Astrocyte of the cerebellum (primary cell): ENCODE results near the gene ELMO3.

ENCODE experiments used
- DNase-seq: peaks from one replicate; pipeline ENCODE4 v3.0.0-alpha.2; 2011; ENCODE audit warnings: low read depth
- H3K4me3 ChIP-seq: 2 replicates; pipeline ENCODE4 v1.5.1; 2011; ENCODE audit warnings: mild to moderate bottlenecking, low read depth, low read length, moderate library complexity
- CTCF ChIP-seq: IDR thresholded peaks from 2 replicates; pipeline ENCODE4 v1.5.1; 2012; ENCODE audit warnings: low read length, low read depth, moderate library complexity, mild to moderate bottlenecking; ENCODE audit errors: missing control alignments
- in situ Hi-C: cut with HindIII; loops from 2 replicates; pipeline ENCODE4 v1.10.0; 2017; ENCODE audit warnings: low sequenced_read_pairs

Gene ELMO3

GRCh38 chr16:67154578-67155294, 44.2 kb upstream of the ELMO3 start:
- no peak for DNase-seq
- no peak for TF ChIP-seq CTCF
- no peak overlapping the region for H3K4me3 ChIP-seq
- in situ Hi-C loops, result no loop called here

GRCh38 chr16:67155295-67156142, 43.4 kb upstream of the ELMO3 start:
- peak; percentile 78 for TF ChIP-seq CTCF
- peak; percentile 38 for DNase-seq
- in situ Hi-C loops, result no loop called here
- H3K4me3 ChIP-seq, result no peak overlapping the region

- no peak for TF ChIP-seq CTCF
- in situ Hi-C loops, result no loop called here
- no peak for DNase-seq
- no peak overlapping the region for H3K4me3 ChIP-seq
These were observed 42.6 kb upstream of the ELMO3 start for GRCh38 chr16:67156143-67156844.

- TF ChIP-seq CTCF, result no peak
- no peak overlapping the region for H3K4me3 ChIP-seq
- DNase-seq, result no peak
- in situ Hi-C loops, result no loop called here
These were observed 41.7 kb upstream of the ELMO3 start for GRCh38 chr16:67157106-67157748.

- TF ChIP-seq CTCF, result no peak
- no peak for DNase-seq
- in situ Hi-C loops, result no loop called here
- no peak overlapping the region for H3K4me3 ChIP-seq
These were observed 40.9 kb upstream of the ELMO3 start for GRCh38 chr16:67157892-67158635.
